ENCODE results near the gene BMP6.

BMP6 gene

DNA sequence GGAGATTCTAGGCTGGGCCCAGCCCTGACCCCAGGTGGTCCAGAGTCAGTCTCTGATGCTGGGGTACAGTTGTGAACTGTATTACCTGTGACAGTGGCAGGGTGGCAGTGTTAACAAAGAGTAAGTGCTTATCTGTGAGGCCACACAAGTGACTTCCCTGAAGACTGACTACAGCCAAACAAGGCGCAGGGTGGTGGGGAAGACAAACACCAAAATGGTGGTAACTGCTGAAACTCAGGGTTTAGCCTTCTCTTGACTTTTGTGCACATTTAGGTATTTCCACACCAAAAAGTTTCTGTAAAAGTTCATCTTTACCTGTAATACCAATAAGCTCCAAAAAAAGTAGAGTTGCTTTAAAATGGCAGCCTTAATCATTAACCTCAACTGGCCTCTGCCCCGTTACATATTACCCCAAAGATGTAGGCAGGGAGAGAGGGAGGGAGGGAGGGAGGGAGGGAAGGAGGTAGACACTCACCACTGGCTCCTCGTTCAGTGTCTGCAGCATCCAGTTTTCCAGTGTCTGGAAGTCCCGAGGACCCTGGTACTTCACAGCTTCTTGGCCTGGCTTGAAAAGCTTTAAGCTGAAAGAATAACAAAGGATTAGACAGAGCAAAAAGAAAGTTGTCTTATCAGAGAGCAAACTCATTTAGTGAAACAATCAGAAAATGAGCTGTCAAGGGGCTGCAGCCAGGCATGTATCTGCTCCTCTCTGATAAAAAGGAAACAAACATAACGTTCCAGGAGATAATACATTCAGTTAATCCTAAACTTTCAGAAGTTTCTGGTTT lies 173.4 kb downstream of the BMP6 start:
- no peak overlapping the region for H2BK120ac ChIP-seq (ENCODE audit: insufficient read depth, low read length, poor library complexity)

DNA sequence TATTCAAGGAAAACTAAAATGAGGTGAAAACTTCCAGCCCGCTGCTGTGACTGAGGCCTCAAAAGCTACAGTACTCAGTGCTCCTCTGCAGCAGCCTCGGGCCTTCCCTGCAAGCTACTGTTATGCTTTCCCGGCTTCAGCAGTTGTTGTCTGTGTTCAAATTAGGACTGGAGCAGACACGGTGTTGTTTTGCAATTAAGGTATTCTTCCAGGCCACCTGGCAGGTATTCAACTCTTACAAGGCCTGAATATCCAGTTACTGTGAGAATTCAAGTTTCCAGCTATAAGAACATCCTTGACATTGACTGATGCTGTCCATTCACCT lies 174.0 kb downstream of the BMP6 start:
- WGBS (ENCODE audit: extremely low coverage, insufficient coverage, insufficient read length): no CpG with 5 or more reads among the region's 4 CpGs
- no peak for DNase-seq
- Histone ChIP-seq H3K18ac (ENCODE audit: low read length) (no peak overlapping the region), H3K4me1 (ENCODE audit: control insufficient read depth in 1 of 2, insufficient read depth in 2 of 2, low read length in 2 of 2) (no peaks in the 10 kb centered on the region), H2BK5ac (ENCODE audit: low read depth, low read length, poor library complexity) (no peak overlapping the region), H3K27ac (ENCODE audit: low read depth, low read length) (no peak overlapping the region), H4K12ac (ENCODE audit: low read depth, low read length) (no peak overlapping the region), H3K9me3 (ENCODE audit: insufficient read depth, low read depth, low read length) (no peaks in the 10 kb centered on the region), H3K4me2 (ENCODE audit: low read length) (no peak overlapping the region), H2AFZ (ENCODE audit: insufficient read depth, low read length, poor library complexity) (no peak overlapping the region), H3K23ac (ENCODE audit: low read length) (no peak overlapping the region), H2BK12ac (ENCODE audit: low read length) (no peak overlapping the region), H3K4ac (ENCODE audit: low read depth, low read length) (no peak overlapping the region), H3K36me3 (ENCODE audit: control insufficient read depth in 1 of 2, insufficient read depth in 2 of 2, low read length in 2 of 2) (peaks cover 53 to 83% of the 10 kb centered on the region in 2 experiments), H3K27me3 (ENCODE audit: insufficient read depth, low read length) (no peaks in the 10 kb centered on the region), H2AK5ac (ENCODE audit: low read length) (no peak overlapping the region), H2BK120ac (ENCODE audit: insufficient read depth, low read length, poor library complexity) (no peak overlapping the region), H3K79me1 (ENCODE audit: low read length) (no peaks in the 10 kb centered on the region), H4K8ac (ENCODE audit: low read depth, low read length) (no peak overlapping the region), H3K9ac (ENCODE audit: low read length) (no peak overlapping the region), H4K91ac (ENCODE audit: low read depth, low read length) (no peak overlapping the region), H3K4me3 (ENCODE audit: low read depth, low read length) (no peak overlapping the region), H3K79me2 (ENCODE audit: control insufficient read depth, insufficient read depth, low read length, poor library complexity) (no peaks in the 10 kb centered on the region), H3K14ac (ENCODE audit: low read length) (no peak overlapping the region)

More for the DNA sequence above, 173.4 kb downstream of the BMP6 start:
- peaks cover 52 to 82% of the 10 kb centered on the region in 2 experiments for H3K36me3 ChIP-seq (ENCODE audit: control insufficient read depth in 1 of 2, insufficient read depth in 2 of 2, low read length in 2 of 2)
- no peak for DNase-seq
- no peak overlapping the region for H3K4me3 ChIP-seq (ENCODE audit: low read depth, low read length)
- H2AFZ ChIP-seq (ENCODE audit: insufficient read depth, low read length, poor library complexity): no peak overlapping the region
- no peaks in the 10 kb centered on the region for H3K27me3 ChIP-seq (ENCODE audit: insufficient read depth, low read length)
- H3K79me2 ChIP-seq (ENCODE audit: control insufficient read depth, insufficient read depth, low read length, poor library complexity): no peaks in the 10 kb centered on the region
- H4K12ac ChIP-seq (ENCODE audit: low read depth, low read length): no peak overlapping the region
- H4K8ac ChIP-seq (ENCODE audit: low read depth, low read length): no peak overlapping the region
- no peak overlapping the region for H3K18ac ChIP-seq (ENCODE audit: low read length)
- H3K4me2 ChIP-seq (ENCODE audit: low read length): no peak overlapping the region
- H2BK12ac ChIP-seq (ENCODE audit: low read length): no peak overlapping the region
- H3K9me3 ChIP-seq (ENCODE audit: insufficient read depth, low read depth, low read length): no peaks in the 10 kb centered on the region
- no peaks in the 10 kb centered on the region for H3K4me1 ChIP-seq (ENCODE audit: control insufficient read depth in 1 of 2, insufficient read depth in 2 of 2, low read length in 2 of 2)
- H3K27ac ChIP-seq (ENCODE audit: low read depth, low read length): no peak overlapping the region
- H2BK5ac ChIP-seq (ENCODE audit: low read depth, low read length, poor library complexity): no peak overlapping the region
- no peak overlapping the region for H2AK5ac ChIP-seq (ENCODE audit: low read length)
- no peak overlapping the region for H3K14ac ChIP-seq (ENCODE audit: low read length)
- H3K9ac ChIP-seq (ENCODE audit: low read length): no peak overlapping the region
- H3K79me1 ChIP-seq (ENCODE audit: low read length): no peaks in the 10 kb centered on the region
- H3K23ac ChIP-seq (ENCODE audit: low read length): no peak overlapping the region
- H4K91ac ChIP-seq (ENCODE audit: low read depth, low read length): no peak overlapping the region
- no CpG with 5 or more reads among the region's 5 CpGs for WGBS (ENCODE audit: extremely low coverage, insufficient coverage, insufficient read length)
- H3K4ac ChIP-seq (ENCODE audit: low read depth, low read length): no peak overlapping the region

DNA sequence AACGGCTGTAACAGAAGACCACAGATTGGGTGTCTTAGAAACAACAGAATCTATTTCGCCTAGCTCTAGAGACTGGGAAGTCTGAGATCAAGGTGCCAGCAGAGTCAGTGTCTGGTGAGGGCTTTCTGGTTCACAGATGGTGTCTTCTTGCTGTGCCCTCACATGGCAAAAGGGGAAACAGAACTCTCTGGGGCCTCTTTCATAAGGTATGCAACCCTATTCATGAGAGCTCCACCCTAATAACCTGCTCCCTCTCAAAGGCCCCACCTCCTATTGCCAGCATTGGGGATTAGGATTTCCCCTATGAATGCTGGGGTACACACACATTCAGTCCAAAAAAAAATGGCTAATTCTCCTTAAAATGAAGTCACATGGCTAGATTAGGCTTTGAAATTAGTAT lies 174.7 kb downstream of the BMP6 start:
- H3K4me3 ChIP-seq (ENCODE audit: low read depth, low read length): no peak overlapping the region
- H2BK120ac ChIP-seq (ENCODE audit: insufficient read depth, low read length, poor library complexity): no peak overlapping the region
- H2AFZ ChIP-seq (ENCODE audit: insufficient read depth, low read length, poor library complexity): no peak overlapping the region
- no peak overlapping the region for H2BK12ac ChIP-seq (ENCODE audit: low read length)
- no peak overlapping the region for H3K4ac ChIP-seq (ENCODE audit: low read depth, low read length)
- no peak overlapping the region for H3K23ac ChIP-seq (ENCODE audit: low read length)
- no peak overlapping the region for H3K9ac ChIP-seq (ENCODE audit: low read length)
- no peaks in the 10 kb centered on the region for H3K79me1 ChIP-seq (ENCODE audit: low read length)
- H3K4me1 ChIP-seq (ENCODE audit: control insufficient read depth in 1 of 2, insufficient read depth in 2 of 2, low read length in 2 of 2): no peaks in the 10 kb centered on the region
- H3K27me3 ChIP-seq (ENCODE audit: insufficient read depth, low read length): no peaks in the 10 kb centered on the region
- H4K8ac ChIP-seq (ENCODE audit: low read depth, low read length): no peak overlapping the region
- H4K91ac ChIP-seq (ENCODE audit: low read depth, low read length): no peak overlapping the region
- H2BK5ac ChIP-seq (ENCODE audit: low read depth, low read length, poor library complexity): no peak overlapping the region
- no peak overlapping the region for H3K18ac ChIP-seq (ENCODE audit: low read length)
- H3K27ac ChIP-seq (ENCODE audit: low read depth, low read length): no peak overlapping the region
- no peak overlapping the region for H4K12ac ChIP-seq (ENCODE audit: low read depth, low read length)
- DNase-seq: no peak
- no peaks in the 10 kb centered on the region for H3K9me3 ChIP-seq (ENCODE audit: insufficient read depth, low read depth, low read length)
- H3K4me2 ChIP-seq (ENCODE audit: low read length): no peak overlapping the region
- no peak overlapping the region for H2AK5ac ChIP-seq (ENCODE audit: low read length)
- H3K14ac ChIP-seq (ENCODE audit: low read length): no peak overlapping the region
- peaks cover 45 to 78% of the 10 kb centered on the region in 2 experiments for H3K36me3 ChIP-seq (ENCODE audit: control insufficient read depth in 1 of 2, insufficient read depth in 2 of 2, low read length in 2 of 2)
- no CpG with 5 or more reads among the region's 2 CpGs for WGBS (ENCODE audit: extremely low coverage, insufficient coverage, insufficient read length)
- H3K79me2 ChIP-seq (ENCODE audit: control insufficient read depth, insufficient read depth, low read length, poor library complexity): no peaks in the 10 kb centered on the region

DNA sequence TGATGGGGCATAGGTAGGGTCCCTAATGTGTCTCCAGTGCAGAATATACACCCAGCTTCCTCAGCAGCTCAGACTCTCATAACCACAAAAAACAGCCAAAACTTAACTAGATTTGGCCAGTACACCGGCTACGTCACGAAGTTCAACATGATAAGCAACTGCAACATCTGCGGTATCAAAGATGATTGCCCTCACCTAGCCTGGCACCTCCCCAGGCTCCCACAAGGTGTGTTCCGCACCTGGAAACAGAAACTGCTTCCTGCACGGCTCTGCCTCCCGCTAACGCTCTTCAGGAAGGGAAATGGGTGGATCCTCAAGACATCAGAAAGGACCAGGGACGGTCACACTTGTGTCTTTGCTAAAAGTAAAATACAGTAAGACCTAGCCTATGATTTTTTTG lies 175.2 kb downstream of the BMP6 start:
- no CpG with 5 or more reads among the region's 9 CpGs for WGBS (ENCODE audit: extremely low coverage, insufficient coverage, insufficient read length)
- Histone ChIP-seq H2AK5ac (ENCODE audit: low read length) (no peak overlapping the region), H3K27ac (ENCODE audit: low read depth, low read length) (no peak overlapping the region), H3K4me3 (ENCODE audit: low read depth, low read length) (no peak overlapping the region), H3K9ac (ENCODE audit: low read length) (no peak overlapping the region), H2BK120ac (ENCODE audit: insufficient read depth, low read length, poor library complexity) (no peak overlapping the region), H3K4me1 (ENCODE audit: control insufficient read depth in 1 of 2, insufficient read depth in 2 of 2, low read length in 2 of 2) (no peaks in the 10 kb centered on the region), H2AFZ (ENCODE audit: insufficient read depth, low read length, poor library complexity) (no peak overlapping the region), H4K91ac (ENCODE audit: low read depth, low read length) (no peak overlapping the region), H3K14ac (ENCODE audit: low read length) (no peak overlapping the region), H3K79me1 (ENCODE audit: low read length) (no peaks in the 10 kb centered on the region), H3K79me2 (ENCODE audit: control insufficient read depth, insufficient read depth, low read length, poor library complexity) (no peaks in the 10 kb centered on the region), H4K8ac (ENCODE audit: low read depth, low read length) (no peak overlapping the region), H2BK5ac (ENCODE audit: low read depth, low read length, poor library complexity) (no peak overlapping the region), H3K27me3 (ENCODE audit: insufficient read depth, low read length) (no peaks in the 10 kb centered on the region), H2BK12ac (ENCODE audit: low read length) (no peak overlapping the region), H3K4ac (ENCODE audit: low read depth, low read length) (no peak overlapping the region), H3K23ac (ENCODE audit: low read length) (no peak overlapping the region), H3K4me2 (ENCODE audit: low read length) (no peak overlapping the region), H3K18ac (ENCODE audit: low read length) (no peak overlapping the region), H3K36me3 (ENCODE audit: control insufficient read depth in 1 of 2, insufficient read depth in 2 of 2, low read length in 2 of 2) (peaks cover 43 to 75% of the 10 kb centered on the region in 2 experiments), H3K9me3 (ENCODE audit: insufficient read depth, low read depth, low read length) (no peaks in the 10 kb centered on the region), H4K12ac (ENCODE audit: low read depth, low read length) (no peak overlapping the region)
- no peak for DNase-seq

All from trophoblast cell (in vitro differentiated cells and primary cell).